PFSK-1 (cell line): Measurements from ENCODE around the gene C9orf153.

ENCODE experiments used
- FOXP2 ChIP-seq: optimal IDR thresholded peaks from 2 replicates; pipeline ENCODE3; 2011; ENCODE audit warnings: borderline replicate concordance, control low read depth, inconsistent platforms; ENCODE audit not compliant: insufficient read depth; ENCODE audit errors: extremely low read length, extremely low read depth
- POLR2AphosphoS5 ChIP-seq: IDR thresholded peaks from 2 replicates; pipeline ENCODE4 v1.6.1; 2012; ENCODE audit warnings: low read depth, mild to moderate bottlenecking, control low read depth, low read length, moderate library complexity
- SIN3A ChIP-seq: IDR thresholded peaks from 2 replicates; pipeline ENCODE4 v1.6.1; 2012; ENCODE audit warnings: mild to moderate bottlenecking, low read length, moderate library complexity, borderline replicate concordance; ENCODE audit not compliant: insufficient read depth
- TAF1 ChIP-seq: IDR thresholded peaks from 2 replicates; pipeline ENCODE4 v1.6.1; 2012; ENCODE audit warnings: low read length, control low read depth, borderline replicate concordance; ENCODE audit not compliant: insufficient read depth
- TF ChIP-seq, protein P1 (sequence below), 2 experiments: IDR thresholded peaks; 2 replicates each; pipeline versions ENCODE4 v1.6.1 to v1.8.0; 2011 to 2012; ENCODE audit warnings: low read depth in 2 of 2, low read length in 2 of 2, control low read depth in 1 of 2, inconsistent platforms in 1 of 2, mild to moderate bottlenecking in 1 of 2, moderate library complexity in 1 of 2; ENCODE audit not compliant: insufficient read depth in 1 of 2

The C9orf153 gene

GRCh38 chr9:86301686-86302085 is 42.2 kb upstream of the C9orf153 start:
- no peak for TF ChIP-seq TAF1
- TF ChIP-seq, protein P1, sequence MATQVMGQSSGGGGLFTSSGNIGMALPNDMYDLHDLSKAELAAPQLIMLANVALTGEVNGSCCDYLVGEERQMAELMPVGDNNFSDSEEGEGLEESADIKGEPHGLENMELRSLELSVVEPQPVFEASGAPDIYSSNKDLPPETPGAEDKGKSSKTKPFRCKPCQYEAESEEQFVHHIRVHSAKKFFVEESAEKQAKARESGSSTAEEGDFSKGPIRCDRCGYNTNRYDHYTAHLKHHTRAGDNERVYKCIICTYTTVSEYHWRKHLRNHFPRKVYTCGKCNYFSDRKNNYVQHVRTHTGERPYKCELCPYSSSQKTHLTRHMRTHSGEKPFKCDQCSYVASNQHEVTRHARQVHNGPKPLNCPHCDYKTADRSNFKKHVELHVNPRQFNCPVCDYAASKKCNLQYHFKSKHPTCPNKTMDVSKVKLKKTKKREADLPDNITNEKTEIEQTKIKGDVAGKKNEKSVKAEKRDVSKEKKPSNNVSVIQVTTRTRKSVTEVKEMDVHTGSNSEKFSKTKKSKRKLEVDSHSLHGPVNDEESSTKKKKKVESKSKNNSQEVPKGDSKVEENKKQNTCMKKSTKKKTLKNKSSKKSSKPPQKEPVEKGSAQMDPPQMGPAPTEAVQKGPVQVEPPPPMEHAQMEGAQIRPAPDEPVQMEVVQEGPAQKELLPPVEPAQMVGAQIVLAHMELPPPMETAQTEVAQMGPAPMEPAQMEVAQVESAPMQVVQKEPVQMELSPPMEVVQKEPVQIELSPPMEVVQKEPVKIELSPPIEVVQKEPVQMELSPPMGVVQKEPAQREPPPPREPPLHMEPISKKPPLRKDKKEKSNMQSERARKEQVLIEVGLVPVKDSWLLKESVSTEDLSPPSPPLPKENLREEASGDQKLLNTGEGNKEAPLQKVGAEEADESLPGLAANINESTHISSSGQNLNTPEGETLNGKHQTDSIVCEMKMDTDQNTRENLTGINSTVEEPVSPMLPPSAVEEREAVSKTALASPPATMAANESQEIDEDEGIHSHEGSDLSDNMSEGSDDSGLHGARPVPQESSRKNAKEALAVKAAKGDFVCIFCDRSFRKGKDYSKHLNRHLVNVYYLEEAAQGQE (IDR thresholded peaks at IDR 0.05; ENCODE audit: insufficient read depth in 1 of 2, low read depth in 2 of 2, low read length in 2 of 2): no peak

GRCh38 chr9:86300701-86301100 is 41.2 kb upstream of the C9orf153 start:
- TF ChIP-seq SIN3A: no peak

DNA sequence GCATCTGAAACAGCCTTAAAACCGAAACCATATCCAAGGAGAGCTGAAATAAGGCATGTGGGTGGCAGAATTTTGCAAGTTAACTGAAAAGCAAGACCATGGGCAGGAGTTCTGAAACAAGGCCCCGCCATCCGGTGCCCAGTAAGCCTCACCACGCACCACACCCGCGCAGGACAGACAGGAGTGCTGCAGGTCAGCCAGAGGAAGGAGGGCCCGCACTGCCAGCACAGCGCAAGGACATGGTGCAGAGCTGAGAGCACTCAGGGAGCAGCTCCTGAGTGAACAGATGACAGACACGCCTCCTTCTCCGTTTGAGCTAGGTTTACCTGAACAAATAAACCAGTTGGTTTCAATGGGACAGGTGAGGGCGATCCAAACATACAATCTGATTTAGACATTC is 39.4 kb upstream of the C9orf153 start:
- TF ChIP-seq, protein P1 (IDR thresholded peaks at IDR 0.05; ENCODE audit: insufficient read depth in 1 of 2, low read depth in 2 of 2, low read length in 2 of 2): no peak
- TF ChIP-seq SIN3A: no peak
- TF ChIP-seq FOXP2: no peak
- no peak for TF ChIP-seq POLR2AphosphoS5
- no peak for TF ChIP-seq TAF1

DNA sequence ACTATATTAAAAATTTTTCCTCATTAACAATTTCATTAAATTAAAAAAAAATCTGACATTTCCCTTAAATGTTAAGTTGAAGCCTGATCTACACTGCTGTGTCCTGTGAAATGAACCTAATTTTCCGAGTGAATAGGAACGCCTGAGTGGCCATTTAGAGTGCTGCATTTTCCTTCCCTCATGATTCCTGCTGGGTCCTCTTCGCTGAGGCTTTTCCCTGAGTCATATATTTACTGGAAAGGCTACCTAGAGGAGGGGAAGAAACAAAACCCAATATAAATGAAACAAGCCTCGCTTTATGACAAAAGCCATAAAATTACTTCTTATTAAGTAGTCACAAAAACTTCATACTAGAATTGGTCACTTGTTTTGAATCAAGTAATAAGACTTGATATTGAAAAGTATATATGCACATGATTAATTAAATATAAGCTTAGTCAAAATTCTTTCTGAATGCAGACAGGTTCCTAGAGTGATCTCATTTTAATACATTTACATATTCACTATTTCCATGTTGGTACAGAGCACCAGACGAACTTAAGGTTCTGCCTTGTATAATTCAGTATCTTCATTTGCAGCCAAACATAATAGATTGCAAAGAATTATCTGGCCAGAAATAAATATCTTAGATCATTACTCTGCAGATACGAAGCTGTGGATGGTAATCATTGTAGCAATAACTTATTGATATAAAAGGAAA is 29.2 kb upstream of the C9orf153 start:
- no peak for TF ChIP-seq POLR2AphosphoS5
- no peak for TF ChIP-seq FOXP2
- TF ChIP-seq, protein P1 (IDR thresholded peaks at IDR 0.05; ENCODE audit: insufficient read depth in 1 of 2, low read depth in 2 of 2, low read length in 2 of 2): no peak
- TF ChIP-seq TAF1: no peak
- no peak for TF ChIP-seq SIN3A

DNA sequence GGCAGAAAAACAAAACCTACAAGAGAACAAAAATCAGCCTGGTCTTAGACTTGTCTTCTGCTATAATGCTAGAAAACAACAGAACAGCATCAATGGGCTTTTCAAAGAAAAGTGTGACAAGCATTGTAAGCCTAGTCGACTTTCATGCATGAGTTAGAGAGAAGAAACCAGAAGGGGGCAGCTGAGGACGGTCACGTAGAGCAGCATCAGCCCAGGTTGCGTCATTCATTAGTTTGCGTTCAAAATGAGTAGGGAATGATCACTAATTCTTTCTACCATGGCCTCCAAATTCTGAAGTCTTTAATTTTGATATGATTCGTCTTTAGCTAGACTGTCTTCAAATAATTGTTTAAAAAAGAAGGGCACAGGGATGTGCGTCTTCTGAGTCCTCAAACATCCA is 27.6 kb upstream of the C9orf153 start:
- TF ChIP-seq SIN3A: no peak

DNA sequence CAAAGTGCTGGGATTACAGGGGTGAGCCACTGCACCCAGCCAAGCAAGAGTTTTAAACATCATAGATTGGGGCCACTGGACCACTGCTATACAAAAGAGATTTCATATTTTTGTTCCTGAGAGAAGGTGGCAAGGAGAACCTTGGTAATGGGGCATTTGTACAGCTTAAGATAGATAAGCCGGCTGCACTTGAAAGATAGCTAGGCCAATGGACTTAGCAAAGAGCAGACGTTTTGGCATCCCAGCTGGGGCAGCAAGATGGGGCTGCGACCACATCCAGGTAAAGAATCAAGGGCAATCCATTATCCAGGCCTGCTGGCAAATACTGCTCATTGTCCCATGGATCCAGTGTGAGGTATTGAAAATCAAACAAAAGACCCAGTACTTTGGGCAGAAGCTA is 26.8 kb upstream of the C9orf153 start:
- TF ChIP-seq FOXP2 (no peak), POLR2AphosphoS5 (no peak), SIN3A (no peak), TAF1 (no peak)
- TF ChIP-seq, protein P1 (IDR thresholded peaks at IDR 0.05; ENCODE audit: insufficient read depth in 1 of 2, low read depth in 2 of 2, low read length in 2 of 2): no peak
